ENCODE measurements around the gene TFDP1. TPM values are rescaled to one million over a fixed set of nuclear protein-coding genes. Genes with fewer than 3 reads are reported as not detected.

The TFDP1 gene
- total and polyA plus RNA-seq, 2 of the 4 experiments (the other 2 are of a cell fraction) = 59.3 to 97.0 TPM

DNA sequence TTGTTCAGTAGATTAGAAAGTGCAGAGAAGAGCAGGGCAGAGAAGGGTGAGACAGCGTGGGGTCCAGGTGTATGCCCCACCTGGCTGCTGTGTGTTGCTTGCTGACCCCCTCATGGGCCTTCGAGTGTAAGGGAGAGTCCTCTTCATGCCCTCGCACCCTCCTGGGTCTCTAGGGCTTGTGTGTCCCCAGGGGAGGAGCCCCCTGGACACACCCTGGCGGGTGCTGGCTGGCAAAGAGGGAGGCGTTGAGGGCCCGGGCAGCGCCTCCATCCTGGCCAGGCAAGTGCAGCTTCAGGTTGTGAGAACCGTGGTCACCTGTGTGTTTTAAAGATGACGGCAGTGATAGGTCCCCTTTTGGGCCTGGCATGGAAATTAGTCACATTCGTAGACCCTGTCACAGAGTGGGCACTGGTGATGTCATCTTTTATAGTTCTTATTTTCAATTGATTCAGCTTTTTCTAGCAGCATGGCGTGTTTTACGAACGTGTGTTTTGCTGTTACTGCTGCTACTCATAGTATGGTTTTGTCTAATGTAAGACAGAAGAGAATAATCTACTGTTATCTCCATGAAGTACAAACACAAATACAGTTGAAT, 18.7 kb downstream of the TFDP1 start:
- Histone ChIP-seq H3K27ac (ENCODE audit: insufficient read depth, low read length) (no peak overlapping the region), H2BK15ac (ENCODE audit: low read depth, low read length) (no peak overlapping the region), H4K91ac (ENCODE audit: insufficient read depth, low read depth, low read length) (no peak overlapping the region), H2AFZ (replicated peaks; ENCODE audit: low read length, poor library complexity) (no peak overlapping the region), H4K5ac (ENCODE audit: low read depth, low read length) (no peak overlapping the region), H3K9me1 (ENCODE audit: insufficient read depth, low read length) (peaks cover 3% of the 10 kb centered on the region), H3K18ac (ENCODE audit: low read depth, low read length) (no peak overlapping the region), H4K20me1 (ENCODE audit: insufficient read depth, low read length) (peaks cover 87% of the 10 kb centered on the region), H2BK5ac (ENCODE audit: low read depth, low read length, poor library complexity, severe bottlenecking) (no peak overlapping the region), H2BK120ac (ENCODE audit: low read depth, low read length) (no peak overlapping the region), H3K9me3 (ENCODE audit: control insufficient read depth, insufficient read depth, low read length) (no peaks in the 10 kb centered on the region; the same call in 1 of the 2 replicates), H2AK9ac (replicated peaks; ENCODE audit: low read depth, low read length, poor library complexity) (no peak overlapping the region), H3K27me3 (ENCODE audit: control insufficient read depth, insufficient read depth, low read length) (no peaks in the 10 kb centered on the region), H3K9ac (ENCODE audit: low read depth, low read length) (no peak overlapping the region), H3K4me2 (ENCODE audit: low read depth, low read length) (no peak overlapping the region), H3K14ac (replicated peaks; ENCODE audit: low read depth, low read length) (no peak overlapping the region), H3K79me1 (ENCODE audit: low read depth in 1 of 2, low read length in 2 of 2) (peaks cover 18 to 82% of the 10 kb centered on the region in 2 experiments), H2AK5ac (ENCODE audit: low read depth, low read length) (no peak overlapping the region), H3K23ac (ENCODE audit: low read depth, low read length) (no peak overlapping the region), H3K36me3 (ENCODE audit: control insufficient read depth, insufficient read depth, low read length) (peaks cover 21% of the 10 kb centered on the region), H3K4ac (ENCODE audit: low read depth, low read length) (no peak overlapping the region), H2BK20ac (ENCODE audit: low read depth, low read length) (no peak overlapping the region), H3K4me1 (ENCODE audit: control insufficient read depth, insufficient read depth, low read length) (no peaks in the 10 kb centered on the region), H3K56ac (ENCODE audit: extremely low read depth, insufficient read depth, low read length) (no peak overlapping the region), H3K4me3 (ENCODE audit: insufficient read depth, low read depth, low read length) (no peak overlapping the region), H4K8ac (ENCODE audit: low read depth in 2 of 2, low read length in 2 of 2) (no peak overlapping the region)
- dilution Hi-C loops (cut with HindIII; ENCODE audit: low sequenced_read_pairs, unreplicated experiment) (no loop called here), in situ Hi-C loops (cut with MboI; ENCODE audit: low sequenced_read_pairs) (no loop called here), intact Hi-C loops (cut with micrococcal nuclease) (no loop called here)
- TF ChIP-seq CEBPB (IDR thresholded peaks at IDR 0.05; ENCODE audit: low read depth, low read length) (no peak), MXI1 (IDR thresholded peaks at IDR 0.05; ENCODE audit: borderline replicate concordance, low read depth, low read length) (no peak), MAFK (IDR thresholded peaks at IDR 0.05; ENCODE audit: low read depth, low read length) (no peak), RFX5 (IDR thresholded peaks at IDR 0.05; ENCODE audit: low read depth, low read length) (no peak), MAZ (IDR thresholded peaks at IDR 0.05; ENCODE audit: borderline replicate concordance, low read depth, low read length) (no peak), NFE2L2 (IDR thresholded peaks at IDR 0.05; ENCODE audit: low read depth, low read length) (no peak), POLR2A (IDR thresholded peaks at IDR 0.05; ENCODE audit: low read depth, low read length) (no peak), CHD1 (IDR thresholded peaks at IDR 0.05; ENCODE audit: low read depth, low read length) (no peak), CTCF (conservative IDR thresholded peaks at IDR 0.05; ENCODE audit: low read depth, low read length) (no peak)
- TF ChIP-seq, protein P1, sequence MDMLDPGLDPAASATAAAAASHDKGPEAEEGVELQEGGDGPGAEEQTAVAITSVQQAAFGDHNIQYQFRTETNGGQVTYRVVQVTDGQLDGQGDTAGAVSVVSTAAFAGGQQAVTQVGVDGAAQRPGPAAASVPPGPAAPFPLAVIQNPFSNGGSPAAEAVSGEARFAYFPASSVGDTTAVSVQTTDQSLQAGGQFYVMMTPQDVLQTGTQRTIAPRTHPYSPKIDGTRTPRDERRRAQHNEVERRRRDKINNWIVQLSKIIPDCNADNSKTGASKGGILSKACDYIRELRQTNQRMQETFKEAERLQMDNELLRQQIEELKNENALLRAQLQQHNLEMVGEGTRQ (IDR thresholded peaks at IDR 0.05; ENCODE audit: low read depth, low read length) = no peak
- no TSS peak for BruUV-seq (replicated peaks)
- 86% methylated on average over 8 of the region's 13 CpGs; no CpG with 5 or more reads in 1 of the 2 experiments for WGBS, 2 experiments (ENCODE audit: extremely low coverage in 2 of 2, insufficient read length in 1 of 2)
- no peak for DNase-seq
- POLR2A ChIA-PET (ENCODE audit: unreplicated experiment) = no interaction called here
- ATAC-seq (ENCODE audit: low read depth) = no peak
- CTCF ChIA-PET = interaction anchor here (1.0 kb wide), 1 partner anchor 8 kb away, joined by 3 read pairs; no protein-coding TSS in a partner anchor
